ENCODE measurements around the gene ENG.

Gene ENG

GRCh38 chr9:127794001-127794791 is 60.3 kb downstream of the ENG start:
- TF ChIP-seq CTCF (IDR thresholded peaks at IDR 0.05; ENCODE audit: control extremely low read depth, extremely low read depth, low read depth, missing control alignments), result no peak
- POLR2A ChIA-PET, result no interaction called here
- CTCF ChIA-PET, result interaction anchor here (1.2 to 2.1 kb wide), 3 partner anchors 8 to 128 kb away, joined by 4 to 9 read pairs (median 6); partner anchors contain the start of gene CDK9

GRCh38 chr9:127793093-127793708 is 61.3 kb downstream of the ENG start:
- CTCF ChIA-PET, result interaction anchor here (0.8 to 2.1 kb wide), 9 partner anchors 8 to 129 kb away, joined by 3 to 9 read pairs (median 4); partner anchors contain the start of gene TOR2A
- TF ChIP-seq CTCF (IDR thresholded peaks at IDR 0.05; ENCODE audit: control extremely low read depth, extremely low read depth, low read depth, missing control alignments), result no peak
- POLR2A ChIA-PET, result interaction anchor here (0.6 to 1.6 kb wide), 2 partner anchors 77 to 123 kb away, joined by 4 to 6 read pairs; partner anchors contain the start of gene ST6GALNAC4
- no peak for DNase-seq (ENCODE audit: extremely low spot score)

More at GRCh38 chr9:127794001-127794791, 60.3 kb downstream of the ENG start:
- no peak for DNase-seq (ENCODE audit: extremely low spot score)

GRCh38 chr9:127792417-127793031 is 61.9 kb downstream of the ENG start:
- ChIA-PET POLR2A (interaction anchor here (0.6 to 1.6 kb wide), 3 partner anchors 10 to 124 kb away, joined by 4 to 6 read pairs (median 5); partner anchors contain the start of genes FPGS and ST6GALNAC4), CTCF (interaction anchor here (0.8 to 2.1 kb wide), 10 partner anchors 8 to 130 kb away, joined by 3 to 9 read pairs (median 4); partner anchors contain the start of gene TOR2A)
- TF ChIP-seq CTCF (IDR thresholded peaks at IDR 0.05; ENCODE audit: control extremely low read depth, extremely low read depth, low read depth, missing control alignments), result no peak
- no peak for DNase-seq (ENCODE audit: extremely low spot score)

GRCh38 chr9:127791085-127791484 is 63.4 kb downstream of the ENG start:
- ChIA-PET POLR2A (no interaction called here), CTCF (interaction anchor here (0.6 to 1.9 kb wide), 2 partner anchors 56 to 1964 kb away, joined by 3 to 5 read pairs; partner anchors contain the start of gene TOR2A)
- no peak for TF ChIP-seq CTCF (IDR thresholded peaks at IDR 0.05; ENCODE audit: control extremely low read depth, extremely low read depth, low read depth, missing control alignments)
- DNase-seq (ENCODE audit: extremely low spot score), result no peak

GRCh38 chr9:127790094-127790855 is 64.2 kb downstream of the ENG start:
- CTCF ChIA-PET, result interaction anchor here (1.9 kb wide), 1 partner anchor 56 kb away, joined by 5 read pairs; the partner anchor contains the start of gene TOR2A
- no peak for TF ChIP-seq CTCF (IDR thresholded peaks at IDR 0.05; ENCODE audit: control extremely low read depth, extremely low read depth, low read depth, missing control alignments)
- no peak for DNase-seq (ENCODE audit: extremely low spot score)
- POLR2A ChIA-PET, result no interaction called here
